Activated B cell treated with CpG ODN at 0.5 μM for 24 hours (primary cell): ENCODE results near the gene HRCT1. TPM values are rescaled to one million over a fixed set of nuclear protein-coding genes. Genes with fewer than 3 reads are reported as not detected.
A peak's percentile ranks its signal among the peaks of the same experiment; 100 is the strongest.

Experiments
- ATAC-seq: fragments of 200-7000 bp; cut with Tn5 transposase; one replicate; pipeline ENCODE4 v1.10.0; 2021; ENCODE audit warnings: low read depth, mild to moderate bottlenecking, moderate library complexity
- CTCF ChIA-PET: fragments of 350-600 bp; sonication (Branson Sonifier 250); formaldehyde crosslinking; loops from one replicate; lab custom pipeline; 2021; ENCODE audit warnings: antibody characterized with exemption; lab: Charles Lee
- POLR2A ChIA-PET: fragments of 350-600 bp; sonication (Branson Sonifier 250); formaldehyde crosslinking; loops from one replicate; lab custom pipeline; 2021; ENCODE audit warnings: antibody characterized with exemption; lab: Charles Lee
- DNase-seq: peaks from one replicate; pipeline ENCODE4 v3.0.0; 2022
- H3K27ac Mint-ChIP-seq: one replicate; pipeline ENCODE4 v1.8.0; 2020; ENCODE audit warnings: mixed read lengths
- H3K27me3 Mint-ChIP-seq: one replicate; pipeline ENCODE4 v1.8.0; 2021; ENCODE audit warnings: mixed read lengths
- H3K36me3 Mint-ChIP-seq: one replicate; pipeline ENCODE4 v1.8.0; 2021; ENCODE audit warnings: low read depth, mixed read lengths
- H3K4me1 Mint-ChIP-seq: one replicate; pipeline ENCODE4 v1.8.0; 2021; ENCODE audit warnings: mixed read lengths
- H3K4me3 Mint-ChIP-seq: one replicate; pipeline ENCODE4 v1.8.0; 2020; ENCODE audit warnings: mild to moderate bottlenecking, mixed read lengths
- H3K9me3 Mint-ChIP-seq: one replicate; pipeline ENCODE4 v1.8.0; 2020; ENCODE audit warnings: mixed read lengths
- CTCF ChIP-seq: fragments of 200-600 bp; IDR thresholded peaks from one replicate; pipeline ENCODE4 v1.8.0; 2022; ENCODE audit warnings: antibody characterized with exemption, mild to moderate bottlenecking
- intact Hi-C: fragments of 100-400 bp; cut with micrococcal nuclease; formaldehyde crosslinking; loops from one replicate; pipeline ENCODE4 v1.15.1; 2024
- total RNA-seq: library from RNA; stranded (reverse); gene quantifications from 2 replicates; pipeline ENCODE4 v1.2.3, GENCODE V29; 2022

HRCT1 gene
- total RNA-seq, 1 donor from 2014 or later = not detected

- Mint-ChIP-seq H3K4me1 (peaks cover 23% of the 10 kb centered on the region), H3K36me3 (no peaks in the 10 kb centered on the region), H3K27me3 (peaks cover 14% of the 10 kb centered on the region), H3K27ac (no peak overlapping the region), H3K9me3 (peaks cover 4% of the 10 kb centered on the region), H3K4me3 (no peak overlapping the region)
- DNase-seq = no peak
- intact Hi-C loops = no loop called here
- ChIA-PET POLR2A (no interaction called here), CTCF (no interaction called here)
- no peak for ATAC-seq
- TF ChIP-seq CTCF = no peak
These were observed 29.9 kb downstream of the HRCT1 start for GRCh38 chr9:35935755-35936509.

- peaks cover 23% of the 10 kb centered on the region for H3K4me1 Mint-ChIP-seq
- POLR2A ChIA-PET = no interaction called here
- H3K9me3 Mint-ChIP-seq = peaks cover 4% of the 10 kb centered on the region
- CTCF ChIA-PET = no interaction called here
- peaks cover 19% of the 10 kb centered on the region for H3K27me3 Mint-ChIP-seq
- no peak overlapping the region for H3K27ac Mint-ChIP-seq
- no peak overlapping the region for H3K4me3 Mint-ChIP-seq
- ATAC-seq = peak; percentile 81
- intact Hi-C loops = no loop called here
- TF ChIP-seq CTCF = no peak
- DNase-seq = no peak
- no peaks in the 10 kb centered on the region for H3K36me3 Mint-ChIP-seq
These were observed 31.2 kb downstream of the HRCT1 start for GRCh38 chr9:35937227-35937626.

DNA sequence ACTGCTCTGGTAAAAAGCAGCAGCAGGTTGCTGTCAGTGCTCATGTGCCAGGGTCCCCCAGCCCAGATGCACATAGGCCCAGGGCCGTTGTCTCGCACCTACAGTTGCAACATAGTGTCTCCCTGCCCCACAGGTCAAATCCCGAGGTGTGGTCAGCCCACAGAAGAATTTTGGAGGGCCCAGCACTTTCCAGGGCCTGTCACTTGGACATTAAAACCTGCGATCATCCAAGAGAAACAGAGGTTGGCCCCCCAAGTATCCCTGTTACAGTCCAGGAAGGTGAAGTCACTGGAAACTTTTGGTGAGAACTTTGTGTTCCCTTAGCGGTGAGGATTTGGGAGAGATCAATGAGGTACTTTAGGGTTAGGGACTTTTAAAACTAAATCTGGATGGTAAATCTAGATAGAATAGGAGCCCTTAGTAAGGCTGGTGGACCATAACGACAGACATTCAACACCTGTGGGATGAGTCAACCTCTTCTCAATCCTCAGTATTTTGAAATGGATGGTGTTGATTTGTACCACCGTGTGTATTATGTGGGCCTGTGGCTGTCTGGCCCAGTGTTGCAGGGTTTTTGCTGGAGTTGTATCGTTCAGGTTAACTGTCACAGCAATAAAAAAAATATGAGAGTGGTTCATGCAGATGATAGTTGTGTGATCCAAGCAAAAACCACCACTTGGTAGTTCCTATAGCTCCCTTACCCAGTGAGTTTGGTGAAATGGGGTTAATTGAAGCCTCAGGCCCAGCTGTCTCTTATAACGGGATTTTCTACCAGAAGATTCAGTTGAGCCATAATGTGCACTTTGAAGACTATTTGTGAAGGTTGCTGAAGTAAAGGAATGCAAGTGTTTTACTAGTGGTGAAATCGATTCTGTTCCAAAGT lies 32.7 kb downstream of the HRCT1 start:
- H3K36me3 Mint-ChIP-seq = no peaks in the 10 kb centered on the region
- H3K4me3 Mint-ChIP-seq = no peak overlapping the region
- peaks cover 4% of the 10 kb centered on the region for H3K9me3 Mint-ChIP-seq
- H3K27ac Mint-ChIP-seq = no peak overlapping the region
- peaks cover 20% of the 10 kb centered on the region for H3K27me3 Mint-ChIP-seq
- intact Hi-C loops = no loop called here
- DNase-seq = no peak
- ATAC-seq = peak; percentile 34
- ChIA-PET POLR2A (no interaction called here), CTCF (no interaction called here)
- TF ChIP-seq CTCF = no peak
- H3K4me1 Mint-ChIP-seq = peaks cover 19% of the 10 kb centered on the region

DNA sequence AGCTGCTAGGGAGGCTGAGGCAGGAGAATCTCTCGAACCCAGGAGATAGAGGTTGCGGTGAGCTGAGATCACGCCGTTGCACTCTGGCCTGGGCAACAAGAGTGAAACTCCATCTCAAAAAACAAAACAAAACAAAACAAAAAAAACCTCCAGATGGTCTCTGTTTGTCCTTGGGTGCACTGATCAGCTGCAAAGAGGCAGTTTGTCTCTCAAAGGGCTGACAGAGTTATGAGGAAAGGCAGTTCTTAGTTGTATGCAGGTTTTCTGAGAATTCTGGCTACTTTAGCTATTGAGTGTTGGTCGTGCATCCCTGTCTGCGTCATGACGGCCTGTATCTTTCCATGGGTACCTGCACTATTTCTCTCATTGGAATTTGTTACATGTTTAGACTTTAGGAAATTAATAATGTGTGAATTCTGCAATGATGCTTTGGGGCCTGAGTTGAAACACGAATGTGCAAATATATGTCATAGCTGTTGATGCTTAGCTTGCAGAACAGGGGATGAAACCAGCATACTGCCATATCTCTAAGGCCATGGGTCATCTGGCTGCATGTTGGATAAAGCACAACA lies 33.8 kb downstream of the HRCT1 start:
- CTCF ChIA-PET = interaction anchor here (1.2 to 2.4 kb wide), 2 partner anchors 13 to 15 kb away, joined by 4 to 6 read pairs; no protein-coding TSS in a partner anchor
- no peak for DNase-seq
- intact Hi-C loops = no loop called here
- POLR2A ChIA-PET = no interaction called here
- no peaks in the 10 kb centered on the region for H3K36me3 Mint-ChIP-seq
- H3K9me3 Mint-ChIP-seq = peaks cover 4% of the 10 kb centered on the region
- H3K27me3 Mint-ChIP-seq = peaks cover 22% of the 10 kb centered on the region
- H3K4me1 Mint-ChIP-seq = peaks cover 19% of the 10 kb centered on the region
- no peak overlapping the region for H3K27ac Mint-ChIP-seq
- ATAC-seq = no peak
- no peak for TF ChIP-seq CTCF
- no peak overlapping the region for H3K4me3 Mint-ChIP-seq
